OCI-LY7 (cell line): Measurements from ENCODE around the gene METAP1D.

ENCODE experiments used
- EZH2phosphoT487 ChIP-seq: fragments of 200-600 bp; sonication (generic); IDR thresholded peaks from 2 replicates; pipeline ENCODE4 v1.6.1; 2018; ENCODE audit warnings: low read depth, borderline replicate concordance, mild to moderate bottlenecking, mixed run types, antibody characterized with exemption, low read length, moderate library complexity, mixed read lengths
- TF ChIP-seq, protein P1 (sequence below): fragments of 200-600 bp; sonication (generic); conservative IDR thresholded peaks from 2 replicates; pipeline ENCODE4 v1.5.1; 2014; ENCODE audit warnings: mild to moderate bottlenecking, antibody characterized with exemption, low read length, moderate library complexity, mixed read lengths

DNA sequence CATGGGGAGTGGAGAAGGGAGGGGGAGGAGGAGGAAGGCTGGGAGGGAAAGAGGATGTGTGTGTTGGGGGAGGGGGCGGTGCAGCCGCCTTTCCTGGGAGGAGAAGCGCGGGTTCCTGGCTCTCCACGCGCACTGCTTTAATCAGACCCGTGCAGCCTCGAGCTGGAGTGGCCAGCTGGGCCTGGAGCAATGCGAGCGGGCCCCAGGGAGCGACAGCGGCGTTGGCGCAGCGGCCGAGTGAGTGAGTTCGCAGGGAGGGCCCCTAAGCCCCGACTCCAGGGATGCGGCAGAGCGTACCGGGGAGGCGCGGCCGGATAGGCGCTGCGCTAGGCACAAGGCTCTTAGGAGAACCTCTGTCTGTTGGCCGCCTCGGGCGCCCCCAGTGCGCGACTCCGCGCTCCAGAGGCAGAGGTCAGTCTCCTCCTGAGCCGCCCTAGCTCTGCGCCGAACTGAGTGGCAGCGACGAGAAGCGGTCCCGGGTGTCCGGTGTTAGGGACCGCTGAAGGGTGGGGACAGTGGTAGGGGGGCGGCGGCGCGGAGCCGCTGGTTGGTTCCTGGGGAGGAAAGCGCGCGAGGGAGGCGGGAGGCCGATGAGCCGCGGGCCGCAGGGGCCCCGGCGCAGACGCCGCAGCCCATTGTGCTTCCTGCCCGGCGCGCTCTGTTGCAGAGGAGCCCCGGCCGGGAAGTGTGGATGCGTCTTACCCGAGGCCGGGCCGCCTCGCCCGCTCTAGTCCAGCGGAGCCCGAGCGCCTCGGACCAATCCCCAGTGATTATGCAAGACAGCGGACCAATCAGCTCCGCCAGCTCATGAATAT is 85.1 kb downstream of the METAP1D start:
- TF ChIP-seq, protein P1, sequence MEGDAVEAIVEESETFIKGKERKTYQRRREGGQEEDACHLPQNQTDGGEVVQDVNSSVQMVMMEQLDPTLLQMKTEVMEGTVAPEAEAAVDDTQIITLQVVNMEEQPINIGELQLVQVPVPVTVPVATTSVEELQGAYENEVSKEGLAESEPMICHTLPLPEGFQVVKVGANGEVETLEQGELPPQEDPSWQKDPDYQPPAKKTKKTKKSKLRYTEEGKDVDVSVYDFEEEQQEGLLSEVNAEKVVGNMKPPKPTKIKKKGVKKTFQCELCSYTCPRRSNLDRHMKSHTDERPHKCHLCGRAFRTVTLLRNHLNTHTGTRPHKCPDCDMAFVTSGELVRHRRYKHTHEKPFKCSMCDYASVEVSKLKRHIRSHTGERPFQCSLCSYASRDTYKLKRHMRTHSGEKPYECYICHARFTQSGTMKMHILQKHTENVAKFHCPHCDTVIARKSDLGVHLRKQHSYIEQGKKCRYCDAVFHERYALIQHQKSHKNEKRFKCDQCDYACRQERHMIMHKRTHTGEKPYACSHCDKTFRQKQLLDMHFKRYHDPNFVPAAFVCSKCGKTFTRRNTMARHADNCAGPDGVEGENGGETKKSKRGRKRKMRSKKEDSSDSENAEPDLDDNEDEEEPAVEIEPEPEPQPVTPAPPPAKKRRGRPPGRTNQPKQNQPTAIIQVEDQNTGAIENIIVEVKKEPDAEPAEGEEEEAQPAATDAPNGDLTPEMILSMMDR, result no peak
- TF ChIP-seq EZH2phosphoT487, result no peak
